MM.1S (cell line): ENCODE results near the gene CCDC152.

ENCODE experiments used
- DNase-seq: peaks from one replicate; pipeline ENCODE4 v3.0.0-alpha.2; 2015
- H2AFZ ChIP-seq: fragments of 300-600 bp; sonication (generic); 2 replicates; pipeline ENCODE4 v1.6.0; 2016; ENCODE audit warnings: antibody characterized with exemption, low read length
- H3F3A ChIP-seq: fragments of 300-600 bp; sonication (generic); 2 replicates; pipeline ENCODE4 v1.6.1; 2016; ENCODE audit warnings: mild to moderate bottlenecking, antibody characterized with exemption, low read length, moderate library complexity, mixed read lengths; ENCODE audit not compliant: insufficient read depth
- H3K27ac ChIP-seq: fragments of 300-600 bp; sonication (generic); 2 replicates; pipeline ENCODE4 v1.5.1; 2016; ENCODE audit warnings: mild to moderate bottlenecking, low read length
- H3K27me3 ChIP-seq: fragments of 300-600 bp; sonication (generic); replicated peaks from 2 replicates; pipeline ENCODE4 v1.6.0; 2016; ENCODE audit warnings: low read length; ENCODE audit not compliant: insufficient read depth
- H3K36me3 ChIP-seq: fragments of 300-600 bp; sonication (generic); replicated peaks from 2 replicates; pipeline ENCODE4 v1.6.1; 2016; ENCODE audit warnings: mild to moderate bottlenecking, low read length, mixed read lengths; ENCODE audit not compliant: insufficient read depth
- H3K4me1 ChIP-seq: fragments of 300-600 bp; sonication (generic); 2 replicates; pipeline ENCODE4 v1.6.1; 2016; ENCODE audit warnings: low read length, mixed read lengths
- H3K4me2 ChIP-seq: fragments of 300-600 bp; sonication (generic); 2 replicates; pipeline ENCODE4 v1.6.0; 2016; ENCODE audit warnings: low read depth, low read length
- H3K4me3 ChIP-seq: fragments of 300-600 bp; sonication (generic); 2 replicates; pipeline ENCODE4 v1.5.1; 2016; ENCODE audit warnings: low read length, mixed read lengths
- H3K79me2 ChIP-seq: fragments of 300-600 bp; sonication (generic); 2 replicates; pipeline ENCODE4 v1.6.1; 2016; ENCODE audit warnings: mixed run types, low read length, mixed read lengths
- H3K9ac ChIP-seq: fragments of 300-600 bp; sonication (generic); 2 replicates; pipeline ENCODE4 v1.6.1; 2016; ENCODE audit warnings: low read length, mixed read lengths
- H3K9me2 ChIP-seq: fragments of 300-600 bp; sonication (generic); replicated peaks from 2 replicates; pipeline ENCODE4 v1.6.1; 2016; ENCODE audit warnings: mild to moderate bottlenecking, low read length, mixed read lengths; ENCODE audit not compliant: insufficient read depth
- H3K9me3 ChIP-seq: fragments of 300-600 bp; sonication (generic); replicated peaks from 2 replicates; pipeline ENCODE4 v1.6.1; 2016; ENCODE audit warnings: mild to moderate bottlenecking, low read length, mixed read lengths; ENCODE audit not compliant: insufficient read depth
- H4K20me1 ChIP-seq: fragments of 300-600 bp; sonication (generic); 2 replicates; pipeline ENCODE4 v1.6.1; 2016; ENCODE audit warnings: mild to moderate bottlenecking, low read length, moderate library complexity, mixed read lengths; ENCODE audit not compliant: insufficient read depth
- CTCF ChIP-seq: fragments of 300-600 bp; sonication (generic); IDR thresholded peaks from 2 replicates; pipeline ENCODE4 v1.5.1; 2016; ENCODE audit warnings: antibody characterized with exemption, low read length, mixed read lengths
- EZH2 ChIP-seq: fragments of 300-600 bp; sonication (generic); optimal IDR thresholded peaks from 2 replicates; pipeline ENCODE3; 2017; ENCODE audit warnings: low read depth, mild to moderate bottlenecking, antibody characterized with exemption, low read length, mixed read lengths
- EZH2phosphoT487 ChIP-seq: fragments of 300-600 bp; sonication (generic); IDR thresholded peaks from 2 replicates; pipeline ENCODE4 v1.6.1; 2018; ENCODE audit warnings: antibody characterized with exemption, low read length

The CCDC152 gene

GRCh38 chr5:42750507-42750906 is 6.1 kb upstream of the CCDC152 start:
- Histone ChIP-seq H2AFZ (no peak overlapping the region), H3K4me1 (no peaks in the 10 kb centered on the region), H3K9me2 (no peaks in the 10 kb centered on the region), H3K4me2 (no peak overlapping the region), H4K20me1 (no peaks in the 10 kb centered on the region), H3K27ac (no peak overlapping the region), H3K79me2 (no peaks in the 10 kb centered on the region), H3F3A (no peaks in the 10 kb centered on the region), H3K9ac (no peak overlapping the region), H3K4me3 (no peak overlapping the region), H3K9me3 (no peaks in the 10 kb centered on the region), H3K27me3 (no peaks in the 10 kb centered on the region), H3K36me3 (no peaks in the 10 kb centered on the region)
- no peak for DNase-seq
- TF ChIP-seq EZH2 (no peak), EZH2phosphoT487 (no peak), CTCF (no peak)

DNA sequence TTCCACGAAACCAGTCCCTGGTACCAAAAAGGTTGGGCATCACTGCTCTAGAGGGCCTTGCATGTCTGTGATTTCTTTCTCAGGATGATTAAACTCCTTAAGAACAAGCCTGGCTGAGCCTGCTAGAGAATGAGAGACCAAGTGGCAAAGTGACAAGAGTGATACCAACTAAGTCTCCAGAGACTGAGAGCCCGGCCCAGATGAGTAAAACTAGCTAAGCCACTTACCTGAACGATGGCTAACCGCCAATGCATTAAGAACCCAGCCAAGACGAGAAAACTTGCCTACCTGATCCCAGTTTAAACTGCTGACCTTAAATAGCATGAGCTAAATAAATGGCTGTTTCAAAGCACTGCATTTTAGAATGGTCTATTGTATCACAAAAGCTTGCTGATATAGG is 5.6 kb upstream of the CCDC152 start:
- Histone ChIP-seq H3K4me2 (no peak overlapping the region), H3K9me2 (no peaks in the 10 kb centered on the region), H3K27ac (no peak overlapping the region), H3K79me2 (no peaks in the 10 kb centered on the region), H3F3A (no peaks in the 10 kb centered on the region), H3K9ac (no peak overlapping the region), H3K9me3 (no peaks in the 10 kb centered on the region), H3K4me3 (no peak overlapping the region), H4K20me1 (no peaks in the 10 kb centered on the region), H3K27me3 (no peaks in the 10 kb centered on the region), H3K4me1 (no peaks in the 10 kb centered on the region), H3K36me3 (no peaks in the 10 kb centered on the region), H2AFZ (no peak overlapping the region)
- DNase-seq: no peak
- no peak for TF ChIP-seq EZH2phosphoT487
- no peak for TF ChIP-seq CTCF
- no peak for TF ChIP-seq EZH2

DNA sequence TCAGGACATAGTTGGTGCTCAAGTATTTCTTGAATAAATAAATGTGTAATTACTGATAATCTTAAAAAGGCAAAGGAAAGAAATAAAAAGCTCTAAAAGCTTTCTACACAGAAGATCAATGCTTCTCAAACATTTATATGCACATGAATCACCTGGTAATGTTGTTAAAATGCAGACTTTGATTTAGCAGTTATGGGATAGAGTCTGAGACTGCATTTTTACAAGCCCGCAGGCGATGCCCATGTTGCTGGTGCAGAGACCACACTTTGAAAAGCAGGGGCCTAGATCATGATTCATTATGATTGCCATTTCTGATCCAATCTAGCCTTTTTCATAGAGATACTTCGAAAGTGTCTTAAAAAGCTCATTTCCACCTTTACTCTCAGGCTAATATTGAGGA is 3.5 kb upstream of the CCDC152 start:
- no peaks in the 10 kb centered on the region for H3K4me1 ChIP-seq
- no peaks in the 10 kb centered on the region for H4K20me1 ChIP-seq
- no peak overlapping the region for H3K4me3 ChIP-seq
- H3K4me2 ChIP-seq: no peak overlapping the region
- DNase-seq: no peak
- H3K27ac ChIP-seq: no peak overlapping the region
- no peak overlapping the region for H2AFZ ChIP-seq
- no peaks in the 10 kb centered on the region for H3F3A ChIP-seq
- no peak overlapping the region for H3K9ac ChIP-seq
- H3K9me3 ChIP-seq: no peaks in the 10 kb centered on the region
- H3K36me3 ChIP-seq: no peaks in the 10 kb centered on the region
- TF ChIP-seq EZH2phosphoT487 (no peak), EZH2 (no peak), CTCF (no peak)
- H3K9me2 ChIP-seq: no peaks in the 10 kb centered on the region
- no peaks in the 10 kb centered on the region for H3K79me2 ChIP-seq
- no peaks in the 10 kb centered on the region for H3K27me3 ChIP-seq

DNA sequence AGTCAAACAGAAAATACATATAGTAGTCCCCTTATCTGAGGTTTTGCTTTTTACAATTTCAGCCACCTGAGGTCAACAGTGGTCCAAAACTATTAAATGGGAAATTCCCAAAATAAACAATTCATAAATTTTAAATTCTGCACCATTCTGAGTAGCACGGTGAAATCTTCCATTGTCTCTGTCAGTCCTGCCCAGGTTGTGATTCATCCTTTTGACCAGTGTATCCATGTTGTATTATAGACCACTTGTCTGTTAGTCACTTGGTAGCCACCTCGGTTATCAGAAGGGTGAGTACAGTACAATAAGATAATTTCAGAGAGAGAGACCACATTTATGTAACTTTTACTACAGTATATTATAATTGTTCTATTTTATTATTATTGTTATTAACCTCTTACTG is 2.8 kb downstream of the CCDC152 start:
- Histone ChIP-seq H3K4me3 (no peak overlapping the region), H3F3A (no peaks in the 10 kb centered on the region), H3K9ac (no peak overlapping the region), H3K36me3 (no peaks in the 10 kb centered on the region), H3K9me2 (no peaks in the 10 kb centered on the region), H3K4me1 (no peaks in the 10 kb centered on the region), H3K27me3 (no peaks in the 10 kb centered on the region), H2AFZ (no peak overlapping the region), H4K20me1 (no peaks in the 10 kb centered on the region), H3K79me2 (no peaks in the 10 kb centered on the region), H3K9me3 (no peaks in the 10 kb centered on the region), H3K27ac (no peak overlapping the region), H3K4me2 (no peak overlapping the region)
- no peak for TF ChIP-seq CTCF
- no peak for TF ChIP-seq EZH2phosphoT487
- no peak for TF ChIP-seq EZH2
- DNase-seq: no peak
